K562 (cell line): ENCODE measurements around the gene NAA80. TPM values are rescaled to one million over a fixed set of nuclear protein-coding genes. Genes with fewer than 3 reads are reported as not detected.

Experiments used
- AFF4 ChIP-seq: sonication (generic); formaldehyde crosslinking; IDR thresholded peaks from 2 replicates; pipeline ENCODE4 v1.8.0; 2023; ENCODE audit warnings: mild to moderate bottlenecking, missing genetic modification reagents
- ATF7 ChIP-seq: fragments of 450-650 bp; IDR thresholded peaks from 2 replicates; pipeline ENCODE4 v1.7.1; 2014; ENCODE audit warnings: mild to moderate bottlenecking, moderate library complexity
- BHLHE40 ChIP-seq: IDR thresholded peaks from 2 replicates; pipeline ENCODE4 v1.6.1; 2011; ENCODE audit warnings: low read length, improper control_type of control experiment
- VEZF1 ChIP-seq: fragments of 200-800 bp; sonication (Bioruptor generic); IDR thresholded peaks from 2 replicates; pipeline ENCODE4 v1.6.1; 2017; ENCODE audit warnings: missing genetic modification characterization, missing compliant biosample characterization
- YY1 ChIP-seq, 3 experiments: IDR thresholded peaks; 2 replicates each; pipeline ENCODE4 v1.6.1; 2011; ENCODE audit warnings: low read length in 2 of 3, mild to moderate bottlenecking in 2 of 3, moderate library complexity in 2 of 3, borderline replicate concordance in 1 of 3, control low read depth in 1 of 3, low read depth in 1 of 3; ENCODE audit not compliant: insufficient read depth in 3 of 3, insufficient replicate concordance in 2 of 3, control insufficient read depth in 1 of 3, insufficient read length in 1 of 3; ENCODE audit errors: extremely low read depth in 1 of 3
- ZFX ChIP-seq: sonication (generic); formaldehyde crosslinking; IDR thresholded peaks from 2 replicates; pipeline ENCODE4 v1.8.0; 2022; ENCODE audit warnings: mild to moderate bottlenecking, missing genetic modification reagents, moderate library complexity
- ZNF282 ChIP-seq: sonication (generic); formaldehyde crosslinking; IDR thresholded peaks from 2 replicates; pipeline ENCODE4 v1.8.1; 2023; ENCODE audit warnings: missing genetic modification reagents
- polyA plus RNA-seq, 8 experiments: library from polyadenylated mRNA; depleted of rRNA in 4 of 8; stranded (reverse) in 5 of 8; unstranded in 3 of 8; fragments of >200 nt; fragmentation: Nextera tagmentation in 2 of 8; fragmentation: Illumina TruSeq in 1 of 8; extraction: Ambion mirVana in 2 of 8; extraction: Trizol in 1 of 8; gene quantifications; 2 replicates each; pipeline versions ENCODE4 v1.2.1 to v1.2.3, GENCODE V29; 2011 to 2014; ENCODE audit warnings: inconsistent platforms in 1 of 8, missing spikeins in 1 of 8
- total RNA-seq, 7 experiments: library from RNA; depleted of rRNA in 6 of 7; stranded (reverse); fragments of >200 nt in 6 of 7; fragmentation: Illumina TruSeq in 2 of 7; extraction: Trizol in 2 of 7; gene quantifications; 2 replicates each; pipeline versions ENCODE4 v1.2.1 to v1.2.3, GENCODE V29; 2011 to 2021; ENCODE audit warnings: low replicate concordance in 1 of 7
- TF ChIP-seq, protein P1 (sequence below), 2 experiments: fragments of 450-650 bp; IDR thresholded peaks; 2 replicates each; pipeline ENCODE4 v1.6.1; 2016
- TF ChIP-seq, protein P2 (sequence below), 2 experiments: fragments of 450-650 bp; conservative IDR thresholded peaks; 2 replicates each; pipeline ENCODE4 v1.6.1; 2017; ENCODE audit warnings: mild to moderate bottlenecking in 2 of 2, moderate library complexity in 2 of 2

NAA80 gene
- total and polyA plus RNA-seq, 9 of the 15 experiments (the other 6 are each of a cell fraction or from before 2014, with no cell fraction given), result 0.82 to 24.0 (median 8.6) TPM

DNA sequence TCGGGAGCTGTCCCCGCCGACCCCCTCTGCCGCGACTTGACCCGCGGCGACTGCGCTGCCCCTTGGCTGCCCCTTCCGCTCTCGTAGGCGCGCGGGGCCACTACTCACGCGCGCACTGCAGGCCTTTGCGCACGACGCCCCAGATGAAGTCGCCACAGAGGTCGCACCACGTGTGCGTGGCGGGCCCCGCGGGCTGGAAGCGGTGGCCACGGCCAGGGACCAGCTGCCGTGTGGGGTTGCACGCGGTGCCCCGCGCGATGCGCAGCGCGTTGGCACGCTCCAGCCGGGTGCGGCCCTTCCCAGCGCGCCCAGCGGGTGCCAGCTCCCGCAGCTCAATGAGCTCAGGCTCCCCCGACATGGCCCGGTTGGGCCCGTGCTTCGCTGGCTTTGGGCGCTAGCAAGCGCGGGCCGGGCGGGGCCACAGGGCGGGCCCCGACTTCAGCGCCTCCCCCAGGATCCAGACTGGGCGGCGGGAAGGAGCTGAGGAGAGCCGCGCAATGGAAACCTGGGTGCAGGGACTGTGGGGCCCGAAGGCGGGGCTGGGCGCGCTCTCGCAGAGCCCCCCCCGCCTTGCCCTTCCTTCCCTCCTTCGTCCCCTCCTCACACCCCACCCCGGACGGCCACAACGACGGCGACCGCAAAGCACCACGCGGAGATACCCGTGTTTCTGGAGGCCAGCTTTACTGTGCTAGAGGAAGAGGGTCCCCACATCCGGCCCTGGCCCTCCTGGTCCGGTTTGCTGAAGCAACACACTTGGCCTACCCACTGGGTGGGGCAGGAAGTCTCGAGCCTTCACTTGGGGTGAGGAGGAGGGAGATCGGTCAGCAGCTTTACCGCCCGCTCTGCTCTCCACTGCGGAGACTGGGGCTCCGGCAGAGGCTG is 41.5 kb upstream of the NAA80 start, which contains the start of gene RASSF1 (continued):
- TF ChIP-seq AFF4 (CRISPR knock-in tag) (0 out of 2 replicates have a peak, but pooled peaks have one; percentile 56), ZFX (CRISPR knock-in tag) (peak; percentile 88), YY1 (IDR thresholded peaks at IDR 0.05; ENCODE audit: borderline replicate concordance in 1 of 3, control insufficient read depth in 1 of 3, extremely low read depth in 1 of 3, insufficient read depth in 3 of 3, insufficient read length in 1 of 3, insufficient replicate concordance in 2 of 3, low read depth in 1 of 3, low read length in 2 of 3) (peak in 2 of 3 experiments; percentile 52 to 63), ATF7 (0 out of 2 replicates have a peak, but pooled peaks have one; percentile 9), VEZF1 (CRISPR knock-in tag) (peak; percentile 77), ZNF282 (0 out of 2 replicates have a peak, but pooled peaks have one; percentile 59), BHLHE40 (0 out of 2 replicates have a peak, but pooled peaks have one; percentile 6)
- TF ChIP-seq, protein P1, sequence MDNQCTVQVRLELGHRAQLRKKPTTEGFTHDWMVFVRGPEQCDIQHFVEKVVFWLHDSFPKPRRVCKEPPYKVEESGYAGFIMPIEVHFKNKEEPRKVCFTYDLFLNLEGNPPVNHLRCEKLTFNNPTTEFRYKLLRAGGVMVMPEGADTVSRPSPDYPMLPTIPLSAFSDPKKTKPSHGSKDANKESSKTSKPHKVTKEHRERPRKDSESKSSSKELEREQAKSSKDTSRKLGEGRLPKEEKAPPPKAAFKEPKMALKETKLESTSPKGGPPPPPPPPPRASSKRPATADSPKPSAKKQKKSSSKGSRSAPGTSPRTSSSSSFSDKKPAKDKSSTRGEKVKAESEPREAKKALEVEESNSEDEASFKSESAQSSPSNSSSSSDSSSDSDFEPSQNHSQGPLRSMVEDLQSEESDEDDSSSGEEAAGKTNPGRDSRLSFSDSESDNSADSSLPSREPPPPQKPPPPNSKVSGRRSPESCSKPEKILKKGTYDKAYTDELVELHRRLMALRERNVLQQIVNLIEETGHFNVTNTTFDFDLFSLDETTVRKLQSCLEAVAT (IDR thresholded peaks at IDR 0.05), result peak in 1 of 2 experiments; percentile 88; a peak in 2 of 4 replicates
- TF ChIP-seq, protein P2, sequence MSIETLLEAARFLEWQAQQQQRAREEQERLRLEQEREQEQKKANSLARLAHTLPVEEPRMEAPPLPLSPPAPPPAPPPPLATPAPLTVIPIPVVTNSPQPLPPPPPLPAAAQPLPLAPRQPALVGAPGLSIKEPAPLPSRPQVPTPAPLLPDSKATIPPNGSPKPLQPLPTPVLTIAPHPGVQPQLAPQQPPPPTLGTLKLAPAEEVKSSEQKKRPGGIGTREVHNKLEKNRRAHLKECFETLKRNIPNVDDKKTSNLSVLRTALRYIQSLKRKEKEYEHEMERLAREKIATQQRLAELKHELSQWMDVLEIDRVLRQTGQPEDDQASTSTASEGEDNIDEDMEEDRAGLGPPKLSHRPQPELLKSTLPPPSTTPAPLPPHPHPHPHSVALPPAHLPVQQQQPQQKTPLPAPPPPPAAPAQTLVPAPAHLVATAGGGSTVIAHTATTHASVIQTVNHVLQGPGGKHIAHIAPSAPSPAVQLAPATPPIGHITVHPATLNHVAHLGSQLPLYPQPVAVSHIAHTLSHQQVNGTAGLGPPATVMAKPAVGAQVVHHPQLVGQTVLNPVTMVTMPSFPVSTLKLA (conservative IDR thresholded peaks at IDR 0.05), result peak; percentile 47 to 68; a peak in 2 of 4 replicates
